ENCODE results near the gene SOS2. TPM values are rescaled to one million over a fixed set of nuclear protein-coding genes. Genes with fewer than 3 reads are reported as not detected.
"Not testable (repeated sequence)": the region's sequence is repeated elsewhere in the genome, so short reads cannot be mapped to it uniquely, and the experiment has no call there.

Gene SOS2
- total RNA-seq, 1 donor = 70.8 TPM

- H3K9me3 ChIP-seq (ENCODE audit: low read depth, low read length) = no peaks in the 10 kb centered on the region
- H3K27me3 ChIP-seq (ENCODE audit: insufficient read depth, low read length) = no peaks in the 10 kb centered on the region
- H3K4me3 ChIP-seq (ENCODE audit: low read length) = no peak overlapping the region
- peaks cover 81% of the 10 kb centered on the region for H3K4me1 ChIP-seq (ENCODE audit: insufficient read depth, low read length)
Observed at GRCh38 chr14:50088731-50089130, 142.6 kb downstream of the SOS2 start.

- Histone ChIP-seq H3K4me1 (ENCODE audit: insufficient read depth, low read length) (peaks cover 85% of the 10 kb centered on the region), H3K4me3 (ENCODE audit: low read length) (no peak overlapping the region), H3K27me3 (ENCODE audit: insufficient read depth, low read length) (no peaks in the 10 kb centered on the region), H3K9me3 (ENCODE audit: low read depth, low read length) (no peaks in the 10 kb centered on the region)
Observed at GRCh38 chr14:50088117-50088515, 143.3 kb downstream of the SOS2 start.

GRCh38 chr14:50087341-50088116 is 143.8 kb downstream of the SOS2 start:
- Histone ChIP-seq H3K4me3 (ENCODE audit: low read length) (no peak overlapping the region), H3K27me3 (ENCODE audit: insufficient read depth, low read length) (no peaks in the 10 kb centered on the region), H3K4me1 (ENCODE audit: insufficient read depth, low read length) (peaks cover 85% of the 10 kb centered on the region), H3K9me3 (ENCODE audit: low read depth, low read length) (no peaks in the 10 kb centered on the region)

GRCh38 chr14:50086321-50086711 is 145.1 kb downstream of the SOS2 start:
- Histone ChIP-seq H3K27me3 (ENCODE audit: insufficient read depth, low read length) (no peaks in the 10 kb centered on the region), H3K4me1 (ENCODE audit: insufficient read depth, low read length) (peaks cover 87% of the 10 kb centered on the region), H3K4me3 (ENCODE audit: low read length) (no peak overlapping the region), H3K9me3 (ENCODE audit: low read depth, low read length) (no peaks in the 10 kb centered on the region)

GRCh38 chr14:50085570-50086320 is 145.6 kb downstream of the SOS2 start:
- Histone ChIP-seq H3K4me3 (ENCODE audit: low read length) (no peak overlapping the region), H3K4me1 (ENCODE audit: insufficient read depth, low read length) (peaks cover 89% of the 10 kb centered on the region), H3K9me3 (ENCODE audit: low read depth, low read length) (no peaks in the 10 kb centered on the region), H3K27me3 (ENCODE audit: insufficient read depth, low read length) (no peaks in the 10 kb centered on the region)

GRCh38 chr14:50084666-50085065 is 146.7 kb downstream of the SOS2 start:
- Histone ChIP-seq H3K4me1 (ENCODE audit: insufficient read depth, low read length) (peaks cover 88% of the 10 kb centered on the region), H3K27me3 (ENCODE audit: insufficient read depth, low read length) (no peaks in the 10 kb centered on the region), H3K4me3 (ENCODE audit: low read length) (no peak overlapping the region), H3K9me3 (ENCODE audit: low read depth, low read length) (no peaks in the 10 kb centered on the region)

- Histone ChIP-seq H3K27me3 (ENCODE audit: insufficient read depth, low read length) (no peaks in the 10 kb centered on the region), H3K4me3 (ENCODE audit: low read length) (no peak overlapping the region), H3K4me1 (ENCODE audit: insufficient read depth, low read length) (peaks cover 80% of the 10 kb centered on the region), H3K9me3 (ENCODE audit: low read depth, low read length) (no peaks in the 10 kb centered on the region)
Observed at GRCh38 chr14:50083467-50084337, 147.7 kb downstream of the SOS2 start.

- Histone ChIP-seq H3K4me1 (ENCODE audit: insufficient read depth, low read length) (peaks cover 72% of the 10 kb centered on the region), H3K9me3 (ENCODE audit: low read depth, low read length) (no peaks in the 10 kb centered on the region), H3K27me3 (ENCODE audit: insufficient read depth, low read length) (no peaks in the 10 kb centered on the region), H3K4me3 (ENCODE audit: low read length) (no peak overlapping the region)
Observed at GRCh38 chr14:50082784-50083466, 148.5 kb downstream of the SOS2 start.

GRCh38 chr14:50082308-50082742 is 149.1 kb downstream of the SOS2 start:
- H3K27me3 ChIP-seq (ENCODE audit: insufficient read depth, low read length) = no peaks in the 10 kb centered on the region
- H3K4me1 ChIP-seq (ENCODE audit: insufficient read depth, low read length) = peaks cover 66% of the 10 kb centered on the region
- no peak overlapping the region for H3K4me3 ChIP-seq (ENCODE audit: low read length)
- no peaks in the 10 kb centered on the region for H3K9me3 ChIP-seq (ENCODE audit: low read depth, low read length)

- H3K27me3 ChIP-seq (ENCODE audit: insufficient read depth, low read length); H3K4me3 ChIP-seq (ENCODE audit: low read length); H3K9me3 ChIP-seq (ENCODE audit: low read depth, low read length): not testable (repeated sequence)
- peaks cover 36% of the 10 kb centered on the region for H3K4me1 ChIP-seq (ENCODE audit: insufficient read depth, low read length)
Observed at GRCh38 chr14:50079103-50079502, 152.3 kb downstream of the SOS2 start.

GRCh38 chr14:50073663-50074062 is 157.7 kb downstream of the SOS2 start:
- not testable (repeated sequence) for H3K4me3 ChIP-seq (ENCODE audit: low read length); H3K4me1 ChIP-seq (ENCODE audit: insufficient read depth, low read length); H3K27me3 ChIP-seq (ENCODE audit: insufficient read depth, low read length); H3K9me3 ChIP-seq (ENCODE audit: low read depth, low read length)

- no peaks in the 10 kb centered on the region for H3K9me3 ChIP-seq (ENCODE audit: low read depth, low read length)
- H3K4me3 ChIP-seq (ENCODE audit: low read length) = no peak overlapping the region
- peaks cover 8% of the 10 kb centered on the region for H3K4me1 ChIP-seq (ENCODE audit: insufficient read depth, low read length)
- H3K27me3 ChIP-seq (ENCODE audit: insufficient read depth, low read length) = no peaks in the 10 kb centered on the region
Observed at GRCh38 chr14:50072395-50072794, 159.0 kb downstream of the SOS2 start.

GRCh38 chr14:50070840-50071548 is 160.4 kb downstream of the SOS2 start:
- Histone ChIP-seq H3K27me3 (ENCODE audit: insufficient read depth, low read length) (no peaks in the 10 kb centered on the region), H3K4me3 (ENCODE audit: low read length) (no peak overlapping the region), H3K9me3 (ENCODE audit: low read depth, low read length) (no peaks in the 10 kb centered on the region), H3K4me1 (ENCODE audit: insufficient read depth, low read length) (peaks cover 13% of the 10 kb centered on the region)

- no peak overlapping the region for H3K4me3 ChIP-seq (ENCODE audit: low read length)
- no peaks in the 10 kb centered on the region for H3K9me3 ChIP-seq (ENCODE audit: low read depth, low read length)
- H3K4me1 ChIP-seq (ENCODE audit: insufficient read depth, low read length) = peaks cover 21% of the 10 kb centered on the region
- no peaks in the 10 kb centered on the region for H3K27me3 ChIP-seq (ENCODE audit: insufficient read depth, low read length)
Observed at GRCh38 chr14:50070230-50070629, 161.1 kb downstream of the SOS2 start.
